ENCODE measurements around the gene DENND5A.

DNA sequence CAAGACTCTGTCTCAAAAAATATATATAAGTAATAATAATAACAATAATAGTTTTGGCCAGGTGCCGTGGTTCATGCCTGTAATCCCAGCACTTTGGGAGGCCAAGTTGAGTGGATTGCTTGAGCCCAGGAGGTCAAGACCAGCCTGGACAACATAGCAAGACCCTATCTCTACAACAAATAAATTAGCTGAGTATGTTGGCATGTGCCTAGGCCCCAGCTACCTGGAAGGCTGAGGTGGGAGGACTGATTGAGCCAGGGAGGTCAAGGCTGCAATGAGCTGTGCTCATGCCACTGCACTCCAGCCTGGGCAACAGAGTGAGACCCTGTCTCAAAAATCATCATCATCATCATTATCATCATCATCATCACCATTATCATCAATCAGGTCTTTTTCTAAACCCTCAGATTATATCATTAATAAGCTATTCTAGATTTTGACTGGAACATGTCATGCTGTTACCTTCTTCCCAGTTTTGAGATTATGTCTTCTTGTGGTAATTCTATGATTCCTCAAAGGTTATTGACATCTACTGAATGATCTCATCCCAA is 39.3 kb downstream of the DENND5A start:
- TF ChIP-seq, protein P1, sequence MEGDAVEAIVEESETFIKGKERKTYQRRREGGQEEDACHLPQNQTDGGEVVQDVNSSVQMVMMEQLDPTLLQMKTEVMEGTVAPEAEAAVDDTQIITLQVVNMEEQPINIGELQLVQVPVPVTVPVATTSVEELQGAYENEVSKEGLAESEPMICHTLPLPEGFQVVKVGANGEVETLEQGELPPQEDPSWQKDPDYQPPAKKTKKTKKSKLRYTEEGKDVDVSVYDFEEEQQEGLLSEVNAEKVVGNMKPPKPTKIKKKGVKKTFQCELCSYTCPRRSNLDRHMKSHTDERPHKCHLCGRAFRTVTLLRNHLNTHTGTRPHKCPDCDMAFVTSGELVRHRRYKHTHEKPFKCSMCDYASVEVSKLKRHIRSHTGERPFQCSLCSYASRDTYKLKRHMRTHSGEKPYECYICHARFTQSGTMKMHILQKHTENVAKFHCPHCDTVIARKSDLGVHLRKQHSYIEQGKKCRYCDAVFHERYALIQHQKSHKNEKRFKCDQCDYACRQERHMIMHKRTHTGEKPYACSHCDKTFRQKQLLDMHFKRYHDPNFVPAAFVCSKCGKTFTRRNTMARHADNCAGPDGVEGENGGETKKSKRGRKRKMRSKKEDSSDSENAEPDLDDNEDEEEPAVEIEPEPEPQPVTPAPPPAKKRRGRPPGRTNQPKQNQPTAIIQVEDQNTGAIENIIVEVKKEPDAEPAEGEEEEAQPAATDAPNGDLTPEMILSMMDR (IDR thresholded peaks at IDR 0.05; ENCODE audit: insufficient read depth, low read depth, low read length): no peak
- no peak for TF ChIP-seq EZH2 (IDR thresholded peaks at IDR 0.05; ENCODE audit: insufficient read depth, low read length)
